Measurements from ENCODE around the gene IQCH. TPM values are rescaled to one million over a fixed set of nuclear protein-coding genes. Genes with fewer than 3 reads are reported as not detected.
A peak's percentile ranks its signal among the peaks of the same experiment; 100 is the strongest.

The IQCH gene
- polyA plus RNA-seq, 2 of the 4 experiments (the other 2 are of a cell fraction), result 1.5 to 3.8 TPM

GRCh38 chr15:67208396-67208795 lies 46.2 kb upstream of the IQCH start (continued):
- TF ChIP-seq ZFP36 (IDR thresholded peaks at IDR 0.05; ENCODE audit: borderline replicate concordance, partially characterized antibody), result no peak
- TF ChIP-seq KDM1A (IDR thresholded peaks at IDR 0.05; ENCODE audit: low read depth), result no peak
- TF ChIP-seq CEBPB (IDR thresholded peaks at IDR 0.05), result no peak
- no peak for TF ChIP-seq BHLHE40 (IDR thresholded peaks at IDR 0.05; ENCODE audit: low read depth, low read length)
- no peak for TF ChIP-seq PHF8 (IDR thresholded peaks at IDR 0.05; ENCODE audit: borderline replicate concordance, low read depth)

GRCh38 chr15:67210555-67211168 lies 43.9 kb upstream of the IQCH start:
- Histone ChIP-seq H3K4me1 (no peaks in the 10 kb centered on the region), H3K27ac (no peak overlapping the region), H3K9me3 (no peaks in the 10 kb centered on the region), H3K4me2 (no peak overlapping the region), H3K4me3 (no peak overlapping the region)
- ChIA-PET CTCF (interaction anchor here (1.1 to 1.6 kb wide), 2 partner anchors 11 to 264 kb away, joined by 4 to 7 read pairs; no protein-coding TSS in a partner anchor), POLR2A (no interaction called here)
- no peak for DNase-seq (ENCODE audit: low read depth in 1 of 2, low spot score in 1 of 2)
- no peak for ATAC-seq
- no peak for FAIRE-seq
- TF ChIP-seq MAFK (IDR thresholded peaks at IDR 0.05; ENCODE audit: partially characterized antibody), result peak; percentile 98
- TF ChIP-seq CHD2 (IDR thresholded peaks at IDR 0.05; ENCODE audit: low read length, partially characterized antibody), result no peak
- 92% methylated on average over 5 of the region's 5 CpGs for WGBS (ENCODE audit: missing lambda C conversion rate)

- FAIRE-seq, result peak; percentile 67
- 84% methylated on average over 4 of the region's 4 CpGs for WGBS (ENCODE audit: missing lambda C conversion rate)
- ChIA-PET CTCF (no interaction called here), POLR2A (no interaction called here)
- no peak overlapping the region for H3K4me3 ChIP-seq
- ATAC-seq, result no peak
- no peak for DNase-seq (ENCODE audit: low read depth in 1 of 2, low spot score in 1 of 2)
- H3K27ac ChIP-seq, result no peak overlapping the region
- TF ChIP-seq HOXA7 (CRISPR knock-in tag; IDR thresholded peaks at IDR 0.05) (no peak), BHLHE40 (IDR thresholded peaks at IDR 0.05; ENCODE audit: low read depth, low read length) (no peak), NR3C1 (IDR thresholded peaks at IDR 0.05) (no peak), HMGXB4 (CRISPR knock-in tag; IDR thresholded peaks at IDR 0.05; ENCODE audit: borderline replicate concordance) (no peak), JUNB (IDR thresholded peaks at IDR 0.05) (no peak), HES2 (IDR thresholded peaks at IDR 0.05) (no peak), CTCF (IDR thresholded peaks at IDR 0.05) (no peak), JUN (IDR thresholded peaks at IDR 0.05) (no peak), ZFP36 (IDR thresholded peaks at IDR 0.05; ENCODE audit: borderline replicate concordance, partially characterized antibody) (no peak), CHD4 (IDR thresholded peaks at IDR 0.05; ENCODE audit: borderline replicate concordance) (no peak), USF2 (IDR thresholded peaks at IDR 0.05) (no peak), ELK1 (IDR thresholded peaks at IDR 0.05; ENCODE audit: low read depth, low read length) (no peak), BCL3 (IDR thresholded peaks at IDR 0.05) (no peak), POLR2AphosphoS2 (conservative IDR thresholded peaks at IDR 0.05; ENCODE audit: low read length) (no peak), MAX (IDR thresholded peaks at IDR 0.05) (no peak), MYC (IDR thresholded peaks at IDR 0.05; ENCODE audit: borderline replicate concordance, low read length) (no peak), FOSB (CRISPR knock-in tag; IDR thresholded peaks at IDR 0.05) (no peak), RARB (CRISPR knock-in tag; IDR thresholded peaks at IDR 0.05) (no peak)
- H3K4me2 ChIP-seq, result no peak overlapping the region
- H3K9me3 ChIP-seq, result no peaks in the 10 kb centered on the region
- no peaks in the 10 kb centered on the region for H3K4me1 ChIP-seq
Observed at GRCh38 chr15:67212684-67213367, 41.8 kb upstream of the IQCH start.

Data from A549 (cell line).